ENCODE data around the gene TMOD4.
"Not testable (repeated sequence)": the region's sequence is repeated elsewhere in the genome, so short reads cannot be mapped to it uniquely, and the experiment has no call there.

TMOD4 gene

GRCh38 chr1:151199873-151200581 lies 24.2 kb upstream of the TMOD4 start:
- peak; percentile 26 for DNase-seq (ENCODE audit: low read depth)

GRCh38 chr1:151198254-151199127 lies 22.7 kb upstream of the TMOD4 start, which contains the start of gene PIP5K1A:
Gene PIP5K1A (plus strand): TSS chr1:151198552. CDS start chr1:151198997, 445 bp downstream.
- TF ChIP-seq CTCF (IDR thresholded peaks at IDR 0.05; ENCODE audit: insufficient read depth, low read depth, low read length, missing control alignments) = no peak
- DNase-seq (ENCODE audit: low read depth) = peak; percentile 99
- H3K4me3 ChIP-seq (ENCODE audit: low read depth, low read length) = peak within 1 kb of the TSS; percentile 99

More at GRCh38 chr1:151199873-151200581, 24.2 kb upstream of the TMOD4 start:
- no peak for TF ChIP-seq CTCF (IDR thresholded peaks at IDR 0.05; ENCODE audit: insufficient read depth, low read depth, low read length, missing control alignments)
- H3K4me3 ChIP-seq (ENCODE audit: low read depth, low read length) = peak overlapping the region; percentile 99

DNA sequence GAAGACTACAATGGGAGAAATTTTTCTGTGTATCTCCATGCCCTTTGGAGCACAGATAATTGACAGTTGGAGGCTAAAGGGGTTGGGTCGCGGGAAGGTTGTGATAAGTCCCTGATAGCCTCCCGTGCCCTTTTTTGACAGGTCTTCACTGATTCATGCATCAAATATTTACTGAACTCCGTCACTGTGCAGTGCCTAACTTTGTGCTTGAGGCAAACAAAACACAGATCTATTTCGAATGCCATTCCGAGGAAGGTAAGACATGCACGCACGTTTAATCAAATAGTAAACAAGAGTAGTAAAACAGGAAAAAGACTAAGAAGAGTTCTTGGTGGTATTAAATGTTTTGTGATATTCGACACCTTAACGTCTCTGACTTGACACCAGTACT lies 22.1 kb upstream of the TMOD4 start:
- TF ChIP-seq CTCF (IDR thresholded peaks at IDR 0.05; ENCODE audit: insufficient read depth, low read depth, low read length, missing control alignments) = no peak
- no peak for DNase-seq (ENCODE audit: low read depth)
- H3K4me3 ChIP-seq (ENCODE audit: low read depth, low read length) = peak overlapping the region; percentile 99

DNA sequence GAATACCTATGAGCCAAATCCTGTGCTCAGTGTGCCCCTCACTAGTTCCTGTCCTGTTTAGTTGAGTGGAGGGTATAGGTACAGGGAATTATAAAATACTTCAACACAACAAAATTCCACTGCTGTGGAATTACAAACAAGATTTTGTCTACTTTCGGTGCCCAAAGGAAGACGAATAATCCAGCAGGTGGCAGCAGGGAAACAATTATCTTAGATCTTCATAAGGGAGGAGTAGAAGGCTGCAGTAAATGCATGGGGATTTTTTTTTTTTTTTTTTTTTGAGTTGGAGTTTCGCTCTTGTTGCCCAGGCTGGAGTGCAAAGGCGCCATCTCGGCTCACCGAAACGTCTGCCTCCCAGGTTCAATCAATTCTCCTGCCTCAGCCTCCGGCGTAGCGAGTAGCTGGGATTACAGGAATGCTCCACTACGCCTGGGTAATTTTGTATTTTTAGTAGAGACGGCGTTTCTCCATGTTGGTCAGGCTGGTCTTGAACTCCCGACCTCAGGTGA lies 20.6 kb upstream of the TMOD4 start:
- TF ChIP-seq CTCF (IDR thresholded peaks at IDR 0.05; ENCODE audit: insufficient read depth, low read depth, low read length, missing control alignments) = peak; percentile 43
- H3K4me3 ChIP-seq (ENCODE audit: low read depth, low read length) = no peak overlapping the region
- peak; percentile 80 for DNase-seq (ENCODE audit: low read depth)

GRCh38 chr1:151194894-151195594 lies 19.3 kb upstream of the TMOD4 start:
- not testable (repeated sequence) for H3K4me3 ChIP-seq (ENCODE audit: low read depth, low read length); DNase-seq (ENCODE audit: low read depth)

- H3K4me3 ChIP-seq (ENCODE audit: low read depth, low read length) = no peak overlapping the region
- DNase-seq (ENCODE audit: low read depth) = no peak
- no peak for TF ChIP-seq CTCF (IDR thresholded peaks at IDR 0.05; ENCODE audit: insufficient read depth, low read depth, low read length, missing control alignments)
Measured at GRCh38 chr1:151193856-151194255, 18.1 kb upstream of the TMOD4 start.

DNA sequence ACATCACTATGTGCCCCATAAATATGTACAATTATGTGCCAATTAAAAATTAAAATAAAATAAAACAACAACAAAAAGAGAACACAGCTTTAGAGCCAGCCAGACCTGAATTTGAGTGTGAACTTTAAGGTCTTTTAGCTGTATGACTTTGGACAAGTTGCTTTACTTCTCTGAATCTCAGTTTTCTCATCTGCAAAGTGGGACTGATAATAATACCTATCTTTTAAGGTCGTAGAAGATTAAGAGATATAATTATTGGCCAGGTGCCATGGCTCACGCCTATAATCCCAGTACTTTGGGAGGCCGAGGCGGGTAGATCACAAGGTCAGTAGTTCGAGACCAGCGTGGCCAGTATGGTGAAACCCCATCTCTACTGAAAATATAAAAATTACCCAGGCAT lies 17.5 kb upstream of the TMOD4 start:
- no peak for DNase-seq (ENCODE audit: low read depth)
- no peak for TF ChIP-seq CTCF (IDR thresholded peaks at IDR 0.05; ENCODE audit: insufficient read depth, low read depth, low read length, missing control alignments)
- H3K4me3 ChIP-seq (ENCODE audit: low read depth, low read length) = no peak overlapping the region

All from GM12865 (cell line).